ENCODE results near the gene MS4A18. TPM values are rescaled to one million over a fixed set of nuclear protein-coding genes. Genes with fewer than 3 reads are reported as not detected.
"Not testable (repeated sequence)": the region's sequence is repeated elsewhere in the genome, so short reads cannot be mapped to it uniquely, and the experiment has no call there.

The MS4A18 gene
- total RNA-seq, 1 donor from 2014 or later, result not detected

GRCh38 chr11:60740573-60740972, 16.1 kb downstream of the MS4A18 start:
- DNase-seq, result no peak

GRCh38 chr11:60741421-60741820, 16.9 kb downstream of the MS4A18 start:
- DNase-seq, result no peak

- no peak for DNase-seq
Observed at GRCh38 chr11:60743058-60743457, 18.5 kb downstream of the MS4A18 start.

GRCh38 chr11:60744114-60744513, 19.6 kb downstream of the MS4A18 start:
- DNase-seq, result no peak

- DNase-seq, result no peak
Observed at GRCh38 chr11:60747359-60747873, 22.9 kb downstream of the MS4A18 start.

GRCh38 chr11:60748225-60748624, 23.7 kb downstream of the MS4A18 start:
- DNase-seq, result no peak

DNA sequence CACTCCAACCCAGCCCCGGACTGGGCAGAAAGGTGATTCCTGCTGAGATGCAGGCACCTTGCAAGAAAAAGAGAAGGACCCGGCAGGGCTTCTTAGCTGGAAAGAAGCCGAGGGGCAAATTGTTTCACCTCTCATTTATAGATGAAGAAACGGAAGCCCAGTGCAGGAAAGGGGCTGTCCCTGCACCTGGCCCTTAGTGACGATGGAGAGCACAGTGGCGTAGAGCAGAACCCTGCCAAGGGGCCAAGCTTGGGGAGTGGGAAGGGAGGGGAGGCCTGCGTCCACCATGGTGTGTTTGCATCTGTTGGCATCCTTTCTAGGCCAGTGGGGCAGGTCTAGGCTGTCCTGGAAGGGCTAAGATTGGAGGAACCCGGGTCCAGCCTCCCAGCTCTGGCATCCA, 24.3 kb downstream of the MS4A18 start:
- DNase-seq, result no peak

DNA sequence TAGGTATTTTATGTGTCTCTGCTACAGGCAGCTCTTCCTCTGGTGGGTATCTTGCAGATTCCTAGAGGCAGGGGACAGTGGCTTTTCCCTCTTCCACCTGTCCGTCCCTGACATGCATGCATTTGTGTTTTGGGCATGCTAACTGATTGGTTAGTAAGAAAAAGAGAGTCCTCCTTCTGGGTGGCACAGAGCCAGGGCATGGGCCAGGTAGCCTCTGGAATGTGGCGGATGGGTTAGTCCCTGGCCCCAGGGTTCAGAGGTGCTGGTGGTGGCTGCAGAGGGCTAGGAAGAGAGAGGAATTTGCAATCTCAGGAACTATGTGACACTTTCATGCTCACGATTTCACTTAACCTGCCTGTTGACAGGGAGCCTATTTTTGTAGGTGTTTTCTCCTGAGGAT, 26.4 kb downstream of the MS4A18 start:
- no peak for DNase-seq

- no peak for DNase-seq
Observed at GRCh38 chr11:60753309-60753708, 28.8 kb downstream of the MS4A18 start.

DNA sequence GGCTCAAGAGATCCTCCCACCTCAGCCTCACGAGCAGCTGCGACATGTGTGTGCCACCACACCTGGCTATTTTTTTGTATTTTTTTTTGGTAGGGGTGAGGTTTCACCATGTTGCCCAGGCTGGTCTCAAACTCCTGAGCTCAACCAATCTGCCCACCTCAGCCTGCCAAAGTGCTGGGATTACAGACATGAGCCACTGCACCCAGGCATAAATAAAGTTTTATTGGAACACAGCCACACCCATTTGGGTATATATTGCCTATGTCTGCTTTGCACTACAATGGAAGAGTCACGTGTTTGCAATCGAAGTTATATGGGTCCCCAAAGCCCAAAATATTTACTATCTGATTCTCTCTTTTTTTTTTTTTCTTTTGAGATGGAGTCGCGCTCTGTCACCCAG, 30.4 kb downstream of the MS4A18 start:
- no peak for DNase-seq

DNA sequence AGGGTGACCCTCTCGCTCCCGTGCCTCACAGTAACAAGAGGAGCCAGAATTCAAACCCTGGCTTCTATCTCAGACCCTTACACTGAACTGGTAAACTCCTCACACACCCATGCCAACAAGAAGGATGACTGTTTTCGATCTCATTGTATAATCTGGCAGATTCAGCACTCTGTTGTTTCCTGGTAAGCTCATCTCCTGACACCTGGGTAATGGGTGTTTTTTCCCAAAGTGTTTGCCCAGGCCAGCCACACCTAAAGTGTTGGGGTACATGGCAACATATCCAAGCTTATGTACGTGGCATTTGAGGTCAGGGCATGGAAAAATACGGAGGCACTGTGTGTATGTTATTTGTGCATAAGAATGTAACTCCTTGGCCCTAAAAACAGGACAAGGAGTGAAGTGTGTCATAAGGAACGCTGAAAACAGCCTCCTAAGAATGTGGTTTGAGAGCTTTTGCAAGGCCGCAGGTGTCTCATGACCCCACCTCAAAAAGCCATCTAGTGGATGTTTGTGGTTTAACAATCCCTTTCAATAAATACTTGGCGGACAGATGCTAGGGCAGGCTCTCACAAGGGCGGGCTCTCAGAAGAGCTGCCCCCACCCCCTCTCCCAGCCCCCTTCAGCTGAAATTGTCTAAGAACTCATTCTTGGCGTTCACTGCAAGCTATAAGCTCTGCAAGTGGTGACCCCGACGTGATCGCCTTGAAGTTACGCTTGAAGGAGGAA, 31.9 kb downstream of the MS4A18 start, which contains the start of gene MS4A15:
MS4A15 (plus strand) TSS at position 561 of the 726 bp plus-strand sequence. CDS start 6,867 bp downstream, outside the sequence.
- DNase-seq, result peak; percentile 55

DNA sequence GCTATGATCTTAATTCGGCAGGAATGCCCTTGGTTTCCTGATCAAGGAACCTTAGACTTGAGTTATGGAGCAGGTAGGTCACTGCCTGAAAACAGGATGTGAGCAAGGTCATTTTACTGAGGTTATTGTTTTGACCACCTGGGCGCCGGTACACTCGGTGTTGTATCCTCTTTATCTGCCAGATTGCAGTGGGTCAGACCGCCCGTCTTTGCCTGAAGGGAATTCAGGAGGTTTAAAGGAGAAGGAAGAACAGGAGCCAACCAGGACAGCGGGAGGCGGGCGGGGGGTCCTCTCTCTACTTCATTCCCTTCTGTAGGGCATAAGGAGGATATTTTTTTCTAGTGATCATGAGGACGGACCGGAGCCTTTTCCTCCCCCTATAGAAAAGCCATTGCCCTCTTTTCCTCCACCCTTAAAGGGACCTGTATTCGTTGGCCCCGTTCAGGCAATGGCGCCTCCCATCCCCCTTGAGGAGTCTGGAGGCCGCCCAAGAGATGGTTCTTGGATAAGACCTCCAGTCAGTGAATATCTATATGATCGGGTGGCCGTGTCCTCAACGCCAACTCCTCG, 32.8 kb downstream of the MS4A18 start:
- DNase-seq, result no peak

- not testable (repeated sequence) for DNase-seq
Observed at GRCh38 chr11:60758671-60759070, 34.2 kb downstream of the MS4A18 start.

DNA sequence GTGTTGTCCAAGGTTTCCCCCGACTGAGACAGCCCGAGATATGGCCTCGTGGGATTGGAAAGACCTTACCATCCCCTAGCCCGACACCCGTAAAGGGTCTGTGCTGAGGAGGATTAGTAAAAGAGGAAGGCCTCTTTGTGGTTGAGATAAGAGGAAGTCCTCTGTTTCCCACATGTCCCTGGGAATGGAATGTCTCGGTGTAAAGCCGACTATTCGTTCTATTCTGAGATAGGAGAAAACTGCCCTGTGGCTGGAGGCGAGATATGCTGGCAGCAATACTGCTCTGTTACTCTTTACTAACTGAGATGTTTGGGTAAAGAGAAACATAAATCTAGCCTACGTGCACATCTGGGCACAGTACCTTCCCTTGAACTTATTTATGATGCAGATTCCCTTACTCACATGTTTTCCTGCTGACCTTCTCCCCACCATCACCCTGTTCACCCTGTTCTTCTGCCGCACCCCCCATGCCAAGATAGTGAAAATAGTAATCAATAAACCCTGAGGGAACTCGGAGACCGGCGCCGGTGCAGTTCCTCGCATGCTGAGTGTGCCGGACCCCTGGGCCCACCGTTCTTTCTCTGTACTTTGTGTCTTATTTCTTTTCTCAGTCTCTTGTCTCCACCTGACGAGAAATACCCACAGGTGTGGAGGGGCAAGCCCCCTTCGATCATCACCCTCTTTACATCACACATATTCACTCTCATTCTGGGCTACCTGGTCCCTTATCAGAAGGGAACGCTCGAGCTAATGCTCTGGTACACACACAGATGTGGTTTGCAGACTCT, 35.1 kb downstream of the MS4A18 start:
- DNase-seq, result not testable (repeated sequence)

DNA sequence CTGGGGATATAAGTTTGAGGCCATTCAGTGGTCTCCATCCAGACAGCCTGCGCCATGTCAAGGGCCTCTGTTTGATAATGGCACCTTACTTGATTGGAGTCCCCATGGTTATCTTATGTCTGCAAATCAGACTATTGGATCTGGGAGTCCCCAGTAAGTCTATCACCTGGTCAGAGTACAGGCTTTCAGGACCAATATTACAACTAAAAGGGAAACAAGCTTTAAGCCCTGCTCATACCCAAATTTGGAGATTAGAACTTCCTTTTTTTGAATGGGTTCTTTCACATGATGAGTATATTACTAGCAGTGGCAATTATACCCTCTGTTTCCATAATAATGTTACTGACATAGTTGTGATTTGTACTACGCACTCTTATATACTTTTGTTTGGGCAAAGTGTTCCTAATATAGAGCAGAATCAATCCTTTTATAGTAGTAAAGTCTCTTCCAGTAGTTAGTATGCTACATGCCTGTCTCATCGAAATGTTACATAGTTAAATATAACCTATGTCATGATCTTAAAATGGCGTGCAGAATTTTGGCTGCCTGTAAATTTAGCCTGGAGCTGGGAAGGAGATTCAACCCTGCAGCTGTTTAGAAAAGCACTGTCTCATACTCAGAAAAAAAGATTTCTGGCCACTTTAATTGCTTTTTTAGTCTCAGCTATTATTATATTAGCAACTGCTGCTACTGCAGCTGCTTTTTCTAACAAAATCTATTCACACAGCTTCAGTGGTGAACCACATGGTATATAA, 37.1 kb downstream of the MS4A18 start:
- DNase-seq, result no peak

DNA sequence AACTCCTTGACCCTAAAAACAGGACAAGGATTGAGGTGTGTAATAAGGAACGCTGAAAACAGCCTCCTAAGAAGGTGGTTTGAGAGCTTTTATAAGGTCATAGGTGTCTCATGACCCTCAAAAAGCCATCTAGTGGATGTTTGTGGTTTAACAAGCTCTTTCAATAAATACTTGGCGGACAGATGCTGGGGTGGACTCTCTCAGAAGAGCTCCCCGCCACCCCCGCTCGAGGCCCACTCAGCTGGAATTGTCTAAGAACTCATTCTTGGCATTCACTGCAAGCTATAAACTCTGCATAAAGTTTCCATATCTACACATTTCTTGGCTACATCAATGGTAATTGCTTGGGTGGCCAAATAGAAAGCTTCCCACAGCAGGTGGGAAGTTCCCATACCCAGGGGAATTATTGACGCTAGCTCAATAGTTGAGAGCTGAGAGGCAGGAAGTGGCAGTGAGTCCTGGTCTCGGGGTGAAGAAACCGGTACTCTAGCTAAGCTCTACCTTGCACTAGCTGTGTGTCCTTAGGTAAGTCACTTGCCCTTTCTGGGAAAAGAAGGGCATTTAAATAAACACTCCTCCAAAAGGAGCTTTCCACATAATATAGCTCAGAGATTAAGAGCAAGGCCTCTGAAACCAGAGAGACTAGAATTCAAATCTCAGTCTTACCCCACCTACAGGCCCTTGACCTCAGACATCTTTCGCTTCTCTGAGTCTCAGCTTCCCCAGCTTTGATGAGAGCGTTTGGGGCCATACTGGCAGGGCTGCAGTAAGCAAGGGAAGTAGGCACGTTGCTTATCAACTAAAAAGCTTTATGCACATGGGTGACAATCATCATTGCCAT, 38.6 kb downstream of the MS4A18 start:
- peak; percentile 33 for DNase-seq

GRCh38 chr11:60763692-60764369, 39.3 kb downstream of the MS4A18 start:
- DNase-seq, result no peak

DNA sequence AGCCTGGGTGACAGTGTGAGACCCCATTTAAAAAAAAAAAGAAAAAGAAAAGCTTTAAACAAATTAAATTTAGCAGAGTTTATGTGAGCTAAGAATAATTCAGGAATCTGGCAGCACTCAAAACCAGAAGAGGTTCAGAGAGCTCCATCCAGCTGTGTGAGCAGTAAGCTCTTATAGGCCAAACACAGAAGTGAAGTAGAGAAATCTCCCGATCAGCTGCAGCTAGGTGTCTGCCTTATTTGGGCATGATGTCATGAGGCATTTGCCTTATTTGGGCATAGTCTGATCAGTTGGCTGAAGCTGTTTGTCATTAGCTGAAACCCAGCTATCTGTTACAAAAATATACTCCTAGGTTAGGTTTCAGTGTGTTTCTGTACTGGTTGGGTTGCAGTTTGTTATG, 40.4 kb downstream of the MS4A18 start:
- no peak for DNase-seq

- DNase-seq, result no peak
Observed at GRCh38 chr11:60765355-60765754, 40.8 kb downstream of the MS4A18 start.

GRCh38 chr11:60766547-60766946, 42.0 kb downstream of the MS4A18 start:
- DNase-seq, result no peak

DNA sequence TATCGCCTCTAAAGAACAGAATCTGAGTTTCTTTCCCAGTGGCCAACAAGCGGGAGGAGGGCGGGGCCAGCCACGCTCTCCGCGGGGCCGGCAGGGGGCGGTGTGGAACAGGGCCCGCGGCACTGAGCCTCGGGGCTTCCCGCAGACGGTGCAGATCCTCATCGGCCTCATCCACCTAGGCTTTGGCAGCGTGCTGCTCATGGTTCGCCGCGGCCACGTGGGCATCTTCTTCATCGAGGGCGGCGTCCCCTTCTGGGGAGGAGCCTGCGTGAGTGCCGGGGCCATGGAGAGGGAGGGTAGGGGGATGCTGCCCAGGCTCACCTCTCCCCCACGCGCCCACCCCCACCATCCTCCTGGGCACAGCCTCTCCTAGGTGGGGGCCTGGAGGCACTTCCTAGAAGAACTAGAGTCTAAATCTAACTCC, 42.9 kb downstream of the MS4A18 start:
- peak; percentile 46 for DNase-seq

All from dermis blood vessel endothelial cell (primary cell).